Colonic mucosa (tissue), 4 donors: Measurements from ENCODE around the gene MLLT10. TPM values are rescaled to one million over a fixed set of nuclear protein-coding genes. Genes with fewer than 3 reads are reported as not detected.

ENCODE experiments used
- DNase-seq: peaks from one replicate; pipeline ENCODE4 v3.0.0-alpha.2; 2020
- H3K27ac ChIP-seq: fragments of 200-600 bp; one replicate; pipeline ENCODE4 v1.8.0; 2021
- H3K27me3 ChIP-seq: fragments of 200-600 bp; one replicate; pipeline ENCODE4 v1.8.0; 2021
- H3K36me3 ChIP-seq: fragments of 200-600 bp; one replicate; pipeline ENCODE4 v1.8.0; 2021
- H3K4me1 ChIP-seq: fragments of 200-600 bp; one replicate; pipeline ENCODE4 v1.8.0; 2021; ENCODE audit warnings: mild to moderate bottlenecking
- H3K4me3 ChIP-seq: fragments of 200-600 bp; one replicate; pipeline ENCODE4 v1.8.0; 2021
- H3K9ac ChIP-seq, 2 donors: one replicate each; pipeline ENCODE4 v1.7.0; 2013; ENCODE audit warnings: control low read depth in 2 of 2, low read depth in 2 of 2, low read length in 2 of 2
- H3K9me3 ChIP-seq: fragments of 200-600 bp; one replicate; pipeline ENCODE4 v1.8.0; 2021
- CTCF ChIP-seq: fragments of 200-600 bp; IDR thresholded peaks from one replicate; pipeline ENCODE4 v1.8.0; 2022; ENCODE audit warnings: antibody characterized with exemption, mild to moderate bottlenecking
- intact Hi-C: fragments of 100-400 bp; cut with DNase I; formaldehyde crosslinking; loops from one replicate; pipeline ENCODE4 v1.14.1; 2022
- total RNA-seq, 2 donors: library from RNA; stranded (reverse); fragmentation: NEBNext Ultra II Directional in 1 of 2; extraction: Animal tissue kit (Norgen Biotek cat#: 25700) in 1 of 2; gene quantifications; one replicate each; pipeline ENCODE4 v1.2.1, GENCODE V29; 2021
- donor health status: healthy.
- donor health status: DM: no; HTN: no; CAD: no.
- donor health status: DM: no; HTN: no; CAD: no.

Gene MLLT10
- total RNA-seq, 2 donors from 2014 or later = 17.8 to 25.1 TPM

- H3K4me3 ChIP-seq = no peak overlapping the region
- no peaks in the 10 kb centered on the region for H3K36me3 ChIP-seq
- H3K9ac ChIP-seq = peak overlapping the region; percentile 8 to 28
- H3K27ac ChIP-seq = peak overlapping the region; percentile 39
- peaks cover 55% of the 10 kb centered on the region for H3K27me3 ChIP-seq
- H3K9me3 ChIP-seq = no peaks in the 10 kb centered on the region
- intact Hi-C loops = no loop called here
- no peaks in the 10 kb centered on the region for H3K4me1 ChIP-seq
- no peak for TF ChIP-seq CTCF
- no peak for DNase-seq
Measured at GRCh38 chr10:21518641-21519396, 15.2 kb upstream of the MLLT10 start.

GRCh38 chr10:21519397-21519933, 14.6 kb upstream of the MLLT10 start:
- Histone ChIP-seq H3K4me1 (no peaks in the 10 kb centered on the region), H3K9ac (peak overlapping the region in 1 of 2 donors; percentile 74), H3K27ac (peak overlapping the region; percentile 39), H3K36me3 (no peaks in the 10 kb centered on the region), H3K4me3 (no peak overlapping the region), H3K9me3 (no peaks in the 10 kb centered on the region), H3K27me3 (peaks cover 49% of the 10 kb centered on the region)
- no peak for DNase-seq
- intact Hi-C loops = no loop called here
- TF ChIP-seq CTCF = no peak

GRCh38 chr10:21519941-21520436, 14.0 kb upstream of the MLLT10 start:
- Histone ChIP-seq H3K27me3 (peaks cover 44% of the 10 kb centered on the region), H3K27ac (peak overlapping the region; percentile 39), H3K9ac (peak overlapping the region in 1 of 2 donors; percentile 74), H3K4me3 (no peak overlapping the region), H3K4me1 (no peaks in the 10 kb centered on the region), H3K36me3 (no peaks in the 10 kb centered on the region), H3K9me3 (no peaks in the 10 kb centered on the region)
- intact Hi-C loops = loop anchor here (10.0 kb wide), 1 partner anchor 805 kb away; the partner anchor contains the start of gene BMI1
- DNase-seq = no peak
- no peak for TF ChIP-seq CTCF

- Histone ChIP-seq H3K36me3 (no peaks in the 10 kb centered on the region), H3K9me3 (no peaks in the 10 kb centered on the region), H3K4me1 (no peaks in the 10 kb centered on the region), H3K27me3 (peaks cover 38% of the 10 kb centered on the region), H3K4me3 (no peak overlapping the region), H3K27ac (no peak overlapping the region), H3K9ac (no peak overlapping the region)
- no peak for TF ChIP-seq CTCF
- intact Hi-C loops = loop anchor here (10.0 kb wide), 1 partner anchor 804 kb away; the partner anchor contains the start of gene BMI1
- DNase-seq = no peak
Measured at GRCh38 chr10:21520509-21520908, 13.5 kb upstream of the MLLT10 start.

- Histone ChIP-seq H3K9me3 (no peaks in the 10 kb centered on the region), H3K27me3 (peaks cover 34% of the 10 kb centered on the region), H3K9ac (no peak overlapping the region), H3K4me3 (no peak overlapping the region), H3K27ac (no peak overlapping the region), H3K4me1 (no peaks in the 10 kb centered on the region), H3K36me3 (no peaks in the 10 kb centered on the region)
- no peak for DNase-seq
- no peak for TF ChIP-seq CTCF
- intact Hi-C loops = loop anchor here (10.0 kb wide), 1 partner anchor 804 kb away; the partner anchor contains the start of gene BMI1
Measured at GRCh38 chr10:21520949-21521348, 13.1 kb upstream of the MLLT10 start.
